ENCODE measurements around the gene GJD4.

Gene GJD4

GRCh38 chr10:35565602-35566081 lies 39.5 kb upstream of the GJD4 start:
- Histone ChIP-seq H2AFZ (ENCODE audit: low read depth) (no peak overlapping the region), H3K27me3 (ENCODE audit: insufficient read depth, low read depth) (no peaks in the 10 kb centered on the region), H3K27ac (no peak overlapping the region), H3K79me2 (ENCODE audit: insufficient read depth, low read depth) (no peaks in the 10 kb centered on the region), H3K4me2 (no peak overlapping the region), H3K9ac (no peak overlapping the region), H3K4me1 (ENCODE audit: low read depth, poor library complexity, severe bottlenecking) (no peaks in the 10 kb centered on the region), H3K36me3 (ENCODE audit: insufficient read depth) (no peaks in the 10 kb centered on the region), H4K20me1 (ENCODE audit: insufficient read depth) (no peaks in the 10 kb centered on the region), H3K4me3 (IDR thresholded peaks at IDR 0.05; ENCODE audit: insufficient read depth, low read depth, low read length) (no peak overlapping the region)
- TF ChIP-seq, protein P1, sequence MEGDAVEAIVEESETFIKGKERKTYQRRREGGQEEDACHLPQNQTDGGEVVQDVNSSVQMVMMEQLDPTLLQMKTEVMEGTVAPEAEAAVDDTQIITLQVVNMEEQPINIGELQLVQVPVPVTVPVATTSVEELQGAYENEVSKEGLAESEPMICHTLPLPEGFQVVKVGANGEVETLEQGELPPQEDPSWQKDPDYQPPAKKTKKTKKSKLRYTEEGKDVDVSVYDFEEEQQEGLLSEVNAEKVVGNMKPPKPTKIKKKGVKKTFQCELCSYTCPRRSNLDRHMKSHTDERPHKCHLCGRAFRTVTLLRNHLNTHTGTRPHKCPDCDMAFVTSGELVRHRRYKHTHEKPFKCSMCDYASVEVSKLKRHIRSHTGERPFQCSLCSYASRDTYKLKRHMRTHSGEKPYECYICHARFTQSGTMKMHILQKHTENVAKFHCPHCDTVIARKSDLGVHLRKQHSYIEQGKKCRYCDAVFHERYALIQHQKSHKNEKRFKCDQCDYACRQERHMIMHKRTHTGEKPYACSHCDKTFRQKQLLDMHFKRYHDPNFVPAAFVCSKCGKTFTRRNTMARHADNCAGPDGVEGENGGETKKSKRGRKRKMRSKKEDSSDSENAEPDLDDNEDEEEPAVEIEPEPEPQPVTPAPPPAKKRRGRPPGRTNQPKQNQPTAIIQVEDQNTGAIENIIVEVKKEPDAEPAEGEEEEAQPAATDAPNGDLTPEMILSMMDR (conservative IDR thresholded peaks at IDR 0.05; ENCODE audit: low read depth, low read length) = no peak

DNA sequence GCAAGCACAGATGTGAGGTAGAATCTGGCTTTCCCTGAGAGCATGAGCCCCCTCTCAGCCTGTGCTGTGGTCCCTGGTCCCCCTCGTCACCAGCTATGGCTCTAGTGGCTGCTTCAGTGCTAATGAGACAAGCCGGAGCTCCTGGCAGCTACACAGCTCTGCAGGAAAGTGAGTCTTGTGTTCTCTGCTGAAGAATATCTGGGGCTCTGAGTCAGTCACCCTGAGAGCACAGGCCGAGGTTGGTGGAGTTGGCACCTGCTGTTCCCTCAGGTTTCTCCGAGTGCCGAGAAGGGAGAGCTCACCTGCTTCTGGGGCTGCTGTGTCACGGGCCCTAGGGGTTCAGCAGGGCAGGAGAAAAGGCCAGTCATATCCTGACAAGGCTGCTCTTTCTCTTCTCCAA lies 37.2 kb upstream of the GJD4 start:
- H3K4me1 ChIP-seq (ENCODE audit: low read depth, poor library complexity, severe bottlenecking) = no peaks in the 10 kb centered on the region
- TF ChIP-seq, protein P1 (conservative IDR thresholded peaks at IDR 0.05; ENCODE audit: low read depth, low read length) = no peak
- no peaks in the 10 kb centered on the region for H3K27me3 ChIP-seq (ENCODE audit: insufficient read depth, low read depth)
- no peak overlapping the region for H3K4me2 ChIP-seq
- no peak overlapping the region for H3K9ac ChIP-seq
- no peaks in the 10 kb centered on the region for H3K79me2 ChIP-seq (ENCODE audit: insufficient read depth, low read depth)
- H3K36me3 ChIP-seq (ENCODE audit: insufficient read depth) = no peaks in the 10 kb centered on the region
- no peak overlapping the region for H3K4me3 ChIP-seq (IDR thresholded peaks at IDR 0.05; ENCODE audit: insufficient read depth, low read depth, low read length)
- no peak overlapping the region for H3K27ac ChIP-seq
- H4K20me1 ChIP-seq (ENCODE audit: insufficient read depth) = no peaks in the 10 kb centered on the region
- H2AFZ ChIP-seq (ENCODE audit: low read depth) = no peak overlapping the region

- Histone ChIP-seq H3K36me3 (ENCODE audit: insufficient read depth) (no peaks in the 10 kb centered on the region), H3K79me2 (ENCODE audit: insufficient read depth, low read depth) (no peaks in the 10 kb centered on the region), H3K27ac (no peak overlapping the region), H3K27me3 (ENCODE audit: insufficient read depth, low read depth) (no peaks in the 10 kb centered on the region), H3K4me3 (IDR thresholded peaks at IDR 0.05; ENCODE audit: insufficient read depth, low read depth, low read length) (no peak overlapping the region), H3K9ac (no peak overlapping the region), H4K20me1 (ENCODE audit: insufficient read depth) (no peaks in the 10 kb centered on the region), H2AFZ (ENCODE audit: low read depth) (no peak overlapping the region), H3K4me1 (ENCODE audit: low read depth, poor library complexity, severe bottlenecking) (no peaks in the 10 kb centered on the region), H3K4me2 (no peak overlapping the region)
- TF ChIP-seq, protein P1 (conservative IDR thresholded peaks at IDR 0.05; ENCODE audit: low read depth, low read length) = no peak
Measured at GRCh38 chr10:35568483-35569015, 36.6 kb upstream of the GJD4 start.

DNA sequence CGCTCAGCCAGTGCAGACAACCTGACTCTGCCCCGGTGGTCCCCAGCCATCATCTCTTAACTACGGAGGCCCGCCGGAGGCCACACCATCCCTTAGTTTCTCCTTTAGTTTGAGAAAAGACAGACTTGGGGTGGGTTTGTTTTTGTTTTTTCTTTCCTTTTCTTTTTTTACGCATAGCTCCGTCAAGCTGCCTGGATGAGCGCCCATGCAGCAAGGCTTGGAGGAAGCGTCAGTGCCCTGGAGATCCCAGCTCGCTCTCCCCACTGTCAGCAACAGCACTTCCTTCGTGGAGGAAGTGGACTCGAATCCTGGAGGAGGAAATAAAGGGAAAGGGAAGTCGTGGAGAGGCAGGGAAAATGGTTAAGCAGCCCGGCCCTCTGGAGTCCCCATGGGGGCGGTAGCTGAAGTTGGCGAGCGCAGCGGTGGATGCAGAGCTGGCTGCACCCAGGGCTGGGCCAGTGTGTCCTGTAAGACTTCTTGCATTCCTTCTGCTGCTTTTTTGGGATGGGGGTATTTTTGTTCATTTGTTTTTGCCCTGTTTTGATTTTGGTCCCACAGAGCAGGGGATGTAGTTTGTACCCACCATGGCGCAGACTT lies 35.9 kb upstream of the GJD4 start:
- Histone ChIP-seq H3K4me3 (IDR thresholded peaks at IDR 0.05; ENCODE audit: insufficient read depth, low read depth, low read length) (no peak overlapping the region), H4K20me1 (ENCODE audit: insufficient read depth) (no peaks in the 10 kb centered on the region), H3K27ac (no peak overlapping the region), H2AFZ (ENCODE audit: low read depth) (no peak overlapping the region), H3K4me2 (no peak overlapping the region), H3K36me3 (ENCODE audit: insufficient read depth) (no peaks in the 10 kb centered on the region), H3K27me3 (ENCODE audit: insufficient read depth, low read depth) (no peaks in the 10 kb centered on the region), H3K9ac (no peak overlapping the region), H3K79me2 (ENCODE audit: insufficient read depth, low read depth) (no peaks in the 10 kb centered on the region), H3K4me1 (ENCODE audit: low read depth, poor library complexity, severe bottlenecking) (no peaks in the 10 kb centered on the region)
- TF ChIP-seq, protein P1 (conservative IDR thresholded peaks at IDR 0.05; ENCODE audit: low read depth, low read length) = no peak

All from KMS-11 (cell line).